HEK293 (cell line): Measurements from ENCODE around the gene CCDC57.

Experiments used
- CTCF ChIA-PET: fragments of 350-600 bp; formaldehyde crosslinking; extraction: SDS; loops from one replicate; lab custom pipeline; 2021; ENCODE audit warnings: antibody characterized with exemption; lab: Yijun Ruan, JAX
- POLR2A ChIA-PET: fragments of 300-600 bp; formaldehyde crosslinking; extraction: SDS; loops from one replicate; lab custom pipeline; 2020; ENCODE audit warnings: antibody characterized with exemption, inconsistent platforms; lab: Yijun Ruan, JAX
- H3K27ac ChIP-seq: fragments of 200-500 bp; sonication (Bioruptor generic); 2 replicates; pipeline ENCODE4 v1.5.1; 2014; ENCODE audit warnings: low read depth, low read length, control low read depth, inconsistent platforms; ENCODE audit errors: extremely low read depth
- H3K36me3 ChIP-seq, 2 experiments: fragments of 200-500 bp in 1 of 2; sonication (Bioruptor generic) in 1 of 2; 1 replicate in 1 of 2; 2 replicates in 1 of 2; pipeline ENCODE4 v1.5.1; 2014 to 2017; ENCODE audit warnings: inconsistent platforms in 2 of 2, low read length in 2 of 2; ENCODE audit not compliant: control insufficient read depth in 2 of 2, insufficient read depth in 1 of 2
- H3K4me1 ChIP-seq: fragments of 200-500 bp; sonication (Bioruptor generic); 2 replicates; pipeline ENCODE4 v1.5.1; 2014; ENCODE audit warnings: mild to moderate bottlenecking, low read length, inconsistent platforms; ENCODE audit not compliant: control insufficient read depth, insufficient read depth
- H3K4me3 ChIP-seq: 2 replicates; pipeline ENCODE4 v1.5.1; 2011; ENCODE audit warnings: low read depth, mild to moderate bottlenecking, control low read depth, low read length, moderate library complexity
- H3K9me3 ChIP-seq: fragments of 200-500 bp; sonication (Bioruptor generic); 2 replicates; pipeline ENCODE4 v1.5.1; 2014; ENCODE audit warnings: low read depth, low read length, inconsistent platforms; ENCODE audit not compliant: control insufficient read depth, insufficient read depth
- EGR2 ChIP-seq: fragments of 450-650 bp; formaldehyde crosslinking; IDR thresholded peaks from 2 replicates; pipeline ENCODE4 v1.5.1; 2016; ENCODE audit warnings: low read depth, missing biosample characterization, missing genetic modification characterization
- GLI4 ChIP-seq: fragments of 450-650 bp; formaldehyde crosslinking; IDR thresholded peaks from 2 replicates; pipeline ENCODE4 v1.5.1; 2016; ENCODE audit warnings: missing biosample characterization, missing genetic modification characterization
- GLIS2 ChIP-seq: fragments of 450-650 bp; formaldehyde crosslinking; IDR thresholded peaks from 2 replicates; pipeline ENCODE4 v1.5.1; 2016; ENCODE audit warnings: missing biosample characterization, missing genetic modification characterization
- HOXA7 ChIP-seq: sonication (generic); formaldehyde crosslinking; IDR thresholded peaks from 2 replicates; pipeline ENCODE4 v1.8.1; 2022; ENCODE audit warnings: missing genetic modification reagents, borderline replicate concordance
- MEIS1 ChIP-seq: sonication (generic); formaldehyde crosslinking; IDR thresholded peaks from 2 replicates; pipeline ENCODE4 v1.8.1; 2022; ENCODE audit warnings: missing genetic modification reagents, mild to moderate bottlenecking, borderline replicate concordance
- SALL2 ChIP-seq: fragments of 450-650 bp; formaldehyde crosslinking; IDR thresholded peaks from 2 replicates; pipeline ENCODE4 v1.5.0; 2017; ENCODE audit warnings: missing biosample characterization, mild to moderate bottlenecking, missing genetic modification characterization, borderline replicate concordance
- YY1 ChIP-seq: fragments of 450-650 bp; formaldehyde crosslinking; IDR thresholded peaks from 2 replicates; pipeline ENCODE4 v1.5.1; 2018; ENCODE audit warnings: missing biosample characterization, missing genetic modification characterization
- ZBTB17 ChIP-seq: fragments of 450-650 bp; formaldehyde crosslinking; IDR thresholded peaks from 2 replicates; pipeline ENCODE4 v1.5.1; 2016; ENCODE audit warnings: missing biosample characterization, missing genetic modification characterization
- ZBTB21 ChIP-seq: fragments of 450-650 bp; formaldehyde crosslinking; IDR thresholded peaks from 2 replicates; pipeline ENCODE4 v1.5.1; 2017; ENCODE audit warnings: missing biosample characterization, missing genetic modification characterization
- ZFHX2 ChIP-seq: fragments of 450-650 bp; formaldehyde crosslinking; conservative IDR thresholded peaks from 2 replicates; pipeline ENCODE4 v1.5.1; 2016; ENCODE audit warnings: missing biosample characterization, missing genetic modification characterization
- ZNF121 ChIP-seq: fragments of 450-650 bp; formaldehyde crosslinking; IDR thresholded peaks from 2 replicates; pipeline ENCODE4 v1.5.1; 2016; ENCODE audit warnings: missing biosample characterization, missing genetic modification characterization
- ZNF133 ChIP-seq: fragments of 450-650 bp; formaldehyde crosslinking; IDR thresholded peaks from 2 replicates; pipeline ENCODE4 v1.5.1; 2016; ENCODE audit warnings: missing biosample characterization, missing genetic modification characterization
- ZNF16 ChIP-seq: fragments of 450-650 bp; formaldehyde crosslinking; IDR thresholded peaks from 2 replicates; pipeline ENCODE4 v1.5.1; 2016; ENCODE audit warnings: low read depth, missing biosample characterization, missing genetic modification characterization
- ZNF184 ChIP-seq: fragments of 450-650 bp; IDR thresholded peaks from 2 replicates; pipeline ENCODE4 v1.5.1; 2018; ENCODE audit warnings: missing biosample characterization, mild to moderate bottlenecking, missing genetic modification characterization
- ZNF416 ChIP-seq: fragments of 450-650 bp; formaldehyde crosslinking; IDR thresholded peaks from 2 replicates; pipeline ENCODE4 v1.5.1; 2016; ENCODE audit warnings: missing biosample characterization, missing genetic modification characterization
- ZNF426 ChIP-seq: fragments of 450-650 bp; formaldehyde crosslinking; IDR thresholded peaks from 2 replicates; pipeline ENCODE4 v1.5.1; 2017; ENCODE audit warnings: missing biosample characterization, missing genetic modification characterization, mild to moderate bottlenecking, inconsistent platforms, moderate library complexity
- ZNF621 ChIP-seq: fragments of 450-650 bp; formaldehyde crosslinking; IDR thresholded peaks from 2 replicates; pipeline ENCODE4 v1.5.1; 2017; ENCODE audit warnings: missing biosample characterization, missing genetic modification characterization
- ZNF664 ChIP-seq: fragments of 450-650 bp; formaldehyde crosslinking; IDR thresholded peaks from 2 replicates; pipeline ENCODE4 v1.5.1; 2016; ENCODE audit warnings: missing biosample characterization, missing genetic modification characterization
- ZNF768 ChIP-seq: fragments of 450-650 bp; formaldehyde crosslinking; IDR thresholded peaks from 2 replicates; pipeline ENCODE4 v1.5.1; 2018; ENCODE audit warnings: missing biosample characterization, mild to moderate bottlenecking, missing genetic modification characterization
- TF ChIP-seq, protein P1 (sequence below): fragments of 450-650 bp; formaldehyde crosslinking; IDR thresholded peaks from 2 replicates; pipeline ENCODE4 v1.5.1; 2016; ENCODE audit warnings: missing biosample characterization, missing genetic modification characterization
- TF ChIP-seq, protein P2 (sequence below): fragments of 450-650 bp; formaldehyde crosslinking; IDR thresholded peaks from 2 replicates; pipeline ENCODE4 v1.5.0; 2017; ENCODE audit warnings: missing biosample characterization, missing genetic modification characterization, borderline replicate concordance
- TF ChIP-seq, protein P3 (sequence below): fragments of 450-650 bp; formaldehyde crosslinking; IDR thresholded peaks from 2 replicates; pipeline ENCODE4 v1.5.1; 2016; ENCODE audit warnings: missing biosample characterization, missing genetic modification characterization, low read depth
- TF ChIP-seq, protein P4 (sequence below): fragments of 450-650 bp; formaldehyde crosslinking; IDR thresholded peaks from 2 replicates; pipeline ENCODE4 v1.5.1; 2016; ENCODE audit warnings: missing biosample characterization, missing genetic modification characterization

CCDC57 gene

DNA sequence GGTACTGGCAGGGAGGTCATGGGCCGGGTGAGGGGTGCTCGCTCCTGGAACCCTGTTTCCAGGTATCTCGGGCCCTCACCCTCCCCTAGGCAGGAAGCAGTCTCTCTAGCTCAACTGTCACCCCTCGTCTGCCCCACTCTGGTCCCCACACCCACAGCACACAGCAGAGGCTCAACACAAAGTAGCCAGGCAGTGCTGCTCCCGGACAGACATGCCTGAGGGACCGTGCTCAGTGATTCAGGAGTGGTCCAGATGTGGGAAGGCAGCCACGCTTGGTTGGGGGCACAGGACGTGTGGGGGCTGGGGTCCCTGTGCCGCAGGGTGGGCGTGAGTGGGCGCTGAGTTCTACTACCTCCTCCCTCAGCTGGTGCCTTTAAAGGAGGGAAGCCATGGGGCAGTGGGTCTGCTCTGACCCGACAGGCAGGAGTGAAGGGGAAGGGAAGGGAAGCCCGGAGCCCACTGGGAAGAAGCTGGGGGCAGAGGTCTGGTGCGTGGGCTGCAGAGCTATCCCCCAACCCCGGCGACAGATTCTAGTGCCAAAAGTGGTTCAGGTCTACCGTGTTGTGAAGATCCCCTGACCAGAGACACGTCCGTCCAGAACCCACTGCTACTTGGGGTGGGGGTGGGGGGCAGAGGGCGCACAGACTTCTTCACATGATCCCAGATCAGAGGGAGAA is 28.0 kb upstream of the CCDC57 start:
- ChIA-PET POLR2A (interaction anchor here (1.0 to 2.5 kb wide), 4 partner anchors 17 to 52 kb away, joined by 4 to 16 read pairs (median 6); partner anchors contain the start of gene CSNK1D), CTCF (interaction anchor here (0.6 to 2.1 kb wide), 3 partner anchors 80 to 110 kb away, joined by 3 to 10 read pairs (median 3); no protein-coding TSS in a partner anchor)
- Histone ChIP-seq H3K9me3 (no peaks in the 10 kb centered on the region), H3K27ac (peak overlapping the region; percentile 34; the same call in 1 of the 2 replicates), H3K4me1 (peaks cover 15% of the 10 kb centered on the region), H3K36me3 (peaks cover 9 to 62% of the 10 kb centered on the region in 2 experiments; a peak in 2 of 3 replicates), H3K4me3 (no peak overlapping the region)
- TF ChIP-seq, protein P1, sequence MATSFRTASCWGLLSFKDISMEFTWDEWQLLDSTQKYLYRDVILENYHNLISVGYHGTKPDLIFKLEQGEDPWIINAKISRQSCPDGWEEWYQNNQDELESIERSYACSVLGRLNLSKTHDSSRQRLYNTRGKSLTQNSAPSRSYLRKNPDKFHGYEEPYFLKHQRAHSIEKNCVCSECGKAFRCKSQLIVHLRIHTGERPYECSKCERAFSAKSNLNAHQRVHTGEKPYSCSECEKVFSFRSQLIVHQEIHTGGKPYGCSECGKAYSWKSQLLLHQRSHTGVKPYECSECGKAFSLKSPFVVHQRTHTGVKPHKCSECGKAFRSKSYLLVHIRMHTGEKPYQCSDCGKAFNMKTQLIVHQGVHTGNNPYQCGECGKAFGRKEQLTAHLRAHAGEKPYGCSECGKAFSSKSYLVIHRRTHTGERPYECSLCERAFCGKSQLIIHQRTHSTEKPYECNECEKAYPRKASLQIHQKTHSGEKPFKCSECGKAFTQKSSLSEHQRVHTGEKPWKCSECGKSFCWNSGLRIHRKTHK = no peak
- TF ChIP-seq ZNF184 (tag by site-specific recombination) = no peak
- TF ChIP-seq, protein P2, sequence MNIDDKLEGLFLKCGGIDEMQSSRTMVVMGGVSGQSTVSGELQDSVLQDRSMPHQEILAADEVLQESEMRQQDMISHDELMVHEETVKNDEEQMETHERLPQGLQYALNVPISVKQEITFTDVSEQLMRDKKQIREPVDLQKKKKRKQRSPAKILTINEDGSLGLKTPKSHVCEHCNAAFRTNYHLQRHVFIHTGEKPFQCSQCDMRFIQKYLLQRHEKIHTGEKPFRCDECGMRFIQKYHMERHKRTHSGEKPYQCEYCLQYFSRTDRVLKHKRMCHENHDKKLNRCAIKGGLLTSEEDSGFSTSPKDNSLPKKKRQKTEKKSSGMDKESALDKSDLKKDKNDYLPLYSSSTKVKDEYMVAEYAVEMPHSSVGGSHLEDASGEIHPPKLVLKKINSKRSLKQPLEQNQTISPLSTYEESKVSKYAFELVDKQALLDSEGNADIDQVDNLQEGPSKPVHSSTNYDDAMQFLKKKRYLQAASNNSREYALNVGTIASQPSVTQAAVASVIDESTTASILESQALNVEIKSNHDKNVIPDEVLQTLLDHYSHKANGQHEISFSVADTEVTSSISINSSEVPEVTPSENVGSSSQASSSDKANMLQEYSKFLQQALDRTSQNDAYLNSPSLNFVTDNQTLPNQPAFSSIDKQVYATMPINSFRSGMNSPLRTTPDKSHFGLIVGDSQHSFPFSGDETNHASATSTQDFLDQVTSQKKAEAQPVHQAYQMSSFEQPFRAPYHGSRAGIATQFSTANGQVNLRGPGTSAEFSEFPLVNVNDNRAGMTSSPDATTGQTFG (tag by site-specific recombination) = no peak
- no peak for TF ChIP-seq HOXA7 (CRISPR knock-in tag)
- TF ChIP-seq SALL2 (tag by site-specific recombination) = no peak
- TF ChIP-seq ZNF121 (tag by site-specific recombination) = no peak
- TF ChIP-seq, protein P3, sequence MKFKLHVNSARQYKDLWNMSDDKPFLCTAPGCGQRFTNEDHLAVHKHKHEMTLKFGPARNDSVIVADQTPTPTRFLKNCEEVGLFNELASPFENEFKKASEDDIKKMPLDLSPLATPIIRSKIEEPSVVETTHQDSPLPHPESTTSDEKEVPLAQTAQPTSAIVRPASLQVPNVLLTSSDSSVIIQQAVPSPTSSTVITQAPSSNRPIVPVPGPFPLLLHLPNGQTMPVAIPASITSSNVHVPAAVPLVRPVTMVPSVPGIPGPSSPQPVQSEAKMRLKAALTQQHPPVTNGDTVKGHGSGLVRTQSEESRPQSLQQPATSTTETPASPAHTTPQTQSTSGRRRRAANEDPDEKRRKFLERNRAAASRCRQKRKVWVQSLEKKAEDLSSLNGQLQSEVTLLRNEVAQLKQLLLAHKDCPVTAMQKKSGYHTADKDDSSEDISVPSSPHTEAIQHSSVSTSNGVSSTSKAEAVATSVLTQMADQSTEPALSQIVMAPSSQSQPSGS (tag by site-specific recombination) = no peak
- no peak for TF ChIP-seq MEIS1 (CRISPR knock-in tag)
- peak; percentile 64 for TF ChIP-seq EGR2 (tag by site-specific recombination)
- TF ChIP-seq ZNF621 (tag by site-specific recombination) = no peak
- TF ChIP-seq ZNF768 = no peak
- TF ChIP-seq ZBTB17 (tag by site-specific recombination) = no peak
- no peak for TF ChIP-seq ZNF133 (tag by site-specific recombination)
- TF ChIP-seq ZBTB21 (tag by site-specific recombination) = no peak
- TF ChIP-seq ZNF664 (tag by site-specific recombination) = no peak
- no peak for TF ChIP-seq ZNF426 (tag by site-specific recombination)
- no peak for TF ChIP-seq GLI4 (tag by site-specific recombination)
- TF ChIP-seq, protein P4, sequence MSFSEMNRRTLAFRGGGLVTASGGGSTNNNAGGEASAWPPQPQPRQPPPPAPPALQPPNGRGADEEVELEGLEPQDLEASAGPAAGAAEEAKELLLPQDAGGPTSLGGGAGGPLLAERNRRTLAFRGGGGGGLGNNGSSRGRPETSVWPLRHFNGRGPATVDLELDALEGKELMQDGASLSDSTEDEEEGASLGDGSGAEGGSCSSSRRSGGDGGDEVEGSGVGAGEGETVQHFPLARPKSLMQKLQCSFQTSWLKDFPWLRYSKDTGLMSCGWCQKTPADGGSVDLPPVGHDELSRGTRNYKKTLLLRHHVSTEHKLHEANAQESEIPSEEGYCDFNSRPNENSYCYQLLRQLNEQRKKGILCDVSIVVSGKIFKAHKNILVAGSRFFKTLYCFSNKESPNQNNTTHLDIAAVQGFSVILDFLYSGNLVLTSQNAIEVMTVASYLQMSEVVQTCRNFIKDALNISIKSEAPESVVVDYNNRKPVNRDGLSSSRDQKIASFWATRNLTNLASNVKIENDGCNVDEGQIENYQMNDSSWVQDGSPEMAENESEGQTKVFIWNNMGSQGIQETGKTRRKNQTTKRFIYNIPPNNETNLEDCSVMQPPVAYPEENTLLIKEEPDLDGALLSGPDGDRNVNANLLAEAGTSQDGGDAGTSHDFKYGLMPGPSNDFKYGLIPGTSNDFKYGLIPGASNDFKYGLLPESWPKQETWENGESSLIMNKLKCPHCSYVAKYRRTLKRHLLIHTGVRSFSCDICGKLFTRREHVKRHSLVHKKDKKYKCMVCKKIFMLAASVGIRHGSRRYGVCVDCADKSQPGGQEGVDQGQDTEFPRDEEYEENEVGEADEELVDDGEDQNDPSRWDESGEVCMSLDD (tag by site-specific recombination) = no peak
- peak; percentile 84 for TF ChIP-seq ZFHX2
- TF ChIP-seq ZNF416 = no peak
- no peak for TF ChIP-seq YY1 (tag by site-specific recombination)
- TF ChIP-seq ZNF16 (tag by site-specific recombination) = no peak
- TF ChIP-seq GLIS2 = 0 out of 2 replicates have a peak, but pooled peaks have one; percentile 42
